Bone marrow (tissue), 2 donors: ENCODE measurements around the gene MITF.
A peak's percentile ranks its signal among the peaks of the same experiment; 100 is the strongest.
"Not testable (repeated sequence)": the region's sequence is repeated elsewhere in the genome, so short reads cannot be mapped to it uniquely, and the experiment has no call there.

Experiments
- DNase-seq, 2 donors: peaks; one replicate each; lab custom pipeline; 2025; lab: John Stamatoyannopoulos, UW

MITF gene

DNA sequence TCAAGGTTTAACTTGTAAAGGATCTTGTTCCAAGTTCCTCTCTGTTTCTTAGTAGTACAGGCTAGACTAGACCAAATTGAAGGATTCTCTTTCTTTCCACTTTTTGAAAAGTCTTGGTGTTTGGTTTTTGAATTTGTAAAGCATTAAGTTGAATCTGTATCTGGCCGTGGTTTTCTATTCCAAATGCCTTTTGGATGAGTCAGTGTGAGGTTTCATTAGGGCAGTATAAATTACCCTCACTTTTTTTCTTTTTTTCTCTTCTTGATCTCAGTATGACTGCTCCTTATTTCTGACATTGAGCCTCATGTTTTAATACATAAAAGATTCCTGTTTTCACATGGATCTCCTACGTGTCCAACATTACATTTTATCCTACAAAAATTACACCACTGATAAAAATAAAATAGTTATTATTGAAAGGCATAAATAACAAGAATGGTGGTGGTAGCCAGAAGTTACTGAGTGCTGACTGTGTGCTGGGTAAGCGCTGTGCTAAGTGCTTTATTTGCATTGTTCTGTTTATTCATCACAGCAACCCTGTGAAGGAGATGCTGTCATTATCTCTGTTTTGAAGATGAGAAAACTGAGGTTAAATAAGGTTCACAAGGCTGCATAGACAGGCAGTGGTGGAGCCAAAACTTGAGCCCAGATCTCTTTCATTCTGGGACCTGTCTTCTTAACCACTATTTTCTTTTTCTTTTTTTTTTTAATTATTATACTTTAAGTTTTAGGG lies 48.3 kb downstream of the MITF start:
- DNase-seq, result no peak

DNA sequence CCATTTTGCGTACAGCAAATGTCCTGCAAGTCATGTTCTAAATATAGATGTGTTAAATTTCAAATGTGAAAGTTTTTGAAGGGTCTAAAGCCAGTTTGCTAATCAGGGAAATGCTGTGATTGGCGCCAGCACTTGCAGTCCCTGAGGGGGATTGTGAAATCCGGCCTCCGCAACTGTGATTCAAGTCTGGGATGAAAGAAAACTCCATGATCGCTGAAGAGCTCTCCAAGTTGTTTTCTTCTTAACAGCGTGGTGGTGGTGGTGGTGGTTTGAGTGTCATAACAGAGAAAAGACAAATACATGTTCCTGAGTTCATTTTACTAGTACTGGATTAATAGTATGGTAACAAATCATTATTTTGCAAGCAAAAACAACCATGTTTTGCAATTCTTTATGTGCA lies 51.8 kb downstream of the MITF start:
- no peak for DNase-seq

DNA sequence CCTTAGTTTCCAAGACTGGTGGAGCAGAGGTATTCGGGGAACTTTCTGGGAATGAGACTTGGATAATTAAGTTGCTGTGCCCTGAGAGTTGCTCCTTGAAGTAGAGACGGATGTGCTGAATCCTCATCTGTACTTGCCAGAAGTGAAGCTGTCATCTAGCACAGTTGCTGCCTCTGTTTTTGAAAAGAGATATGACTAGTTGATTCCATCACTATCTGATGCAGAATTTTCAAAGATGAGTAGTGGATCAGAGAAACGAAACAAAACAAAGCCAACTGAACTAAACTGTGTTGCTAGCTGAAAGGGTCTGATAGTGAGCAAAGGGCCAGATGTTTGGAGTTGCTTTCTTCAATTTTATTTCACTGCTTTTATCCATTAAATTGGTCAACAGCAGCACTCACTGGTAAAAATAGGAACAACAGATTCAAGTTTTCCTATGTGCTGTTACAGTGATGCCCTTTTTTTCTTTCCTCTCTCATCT lies 52.7 kb downstream of the MITF start:
- DNase-seq, result peak in 1 of 2 donors; percentile 42

DNA sequence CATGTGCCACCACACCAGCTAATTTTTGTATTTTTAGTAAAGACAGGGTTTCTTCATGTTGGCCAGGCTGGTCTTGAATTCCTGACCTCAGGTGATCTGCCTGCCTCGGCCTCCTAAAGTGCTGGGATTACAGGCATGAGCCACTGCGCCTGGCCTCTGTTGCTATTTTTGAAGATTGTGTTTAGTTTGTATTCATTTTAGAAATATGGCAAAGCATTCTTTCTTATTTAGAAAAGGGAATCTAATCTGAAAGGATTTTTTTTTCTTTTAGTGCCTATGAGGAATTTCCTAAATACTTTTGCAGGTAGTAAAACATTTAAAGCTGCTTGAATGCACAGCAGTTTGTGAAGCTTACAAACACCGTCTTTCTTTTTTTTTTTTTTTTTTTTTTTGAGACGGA lies 56.9 kb downstream of the MITF start:
- not testable (repeated sequence) for DNase-seq

DNA sequence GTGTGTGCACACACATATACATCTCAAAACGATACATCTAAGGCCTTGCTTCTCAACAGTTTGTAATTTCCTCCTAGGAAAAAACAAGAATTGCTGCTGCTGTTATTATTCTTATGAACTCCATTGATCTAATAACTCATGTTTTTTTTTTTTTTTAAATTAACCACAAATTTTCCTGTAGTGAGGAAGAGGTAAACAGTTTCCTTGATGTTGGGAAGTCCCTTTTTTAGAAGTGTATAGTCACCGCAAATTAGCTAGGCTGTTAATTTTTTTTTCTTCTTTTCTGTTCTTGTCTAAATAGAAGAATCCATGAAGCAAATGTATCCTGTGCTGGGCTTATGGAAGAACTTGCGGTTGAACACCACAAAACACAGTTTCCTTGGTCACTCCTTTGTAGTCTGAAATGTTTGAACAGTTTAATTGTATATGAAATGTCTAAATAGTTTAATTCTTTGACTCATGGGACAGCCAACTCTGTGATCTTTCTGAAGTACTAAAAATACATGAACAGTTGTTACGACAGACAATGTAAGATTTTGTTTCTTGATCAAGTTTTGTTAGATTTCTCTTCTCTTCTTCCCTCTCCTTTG lies 64.5 kb downstream of the MITF start:
- DNase-seq, result no peak

DNA sequence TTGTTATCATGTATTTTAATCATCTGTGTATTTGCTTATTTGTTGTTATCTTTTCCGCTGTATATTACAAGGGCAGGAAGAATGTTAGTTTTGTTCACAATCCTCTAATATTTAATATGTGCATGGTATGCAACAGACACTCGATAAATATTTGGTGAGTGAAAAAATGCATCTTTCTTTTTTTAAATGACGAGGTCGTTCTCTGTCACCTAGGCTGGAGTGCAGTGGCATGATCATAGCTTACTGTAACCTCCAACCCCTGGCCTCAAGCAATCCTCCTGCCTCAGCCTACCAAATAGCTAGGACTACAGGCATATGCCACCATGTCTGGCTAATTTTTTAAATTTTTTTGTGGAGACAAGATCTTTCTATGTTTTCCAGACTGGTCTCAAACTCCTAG lies 66.2 kb downstream of the MITF start:
- DNase-seq, result no peak

DNA sequence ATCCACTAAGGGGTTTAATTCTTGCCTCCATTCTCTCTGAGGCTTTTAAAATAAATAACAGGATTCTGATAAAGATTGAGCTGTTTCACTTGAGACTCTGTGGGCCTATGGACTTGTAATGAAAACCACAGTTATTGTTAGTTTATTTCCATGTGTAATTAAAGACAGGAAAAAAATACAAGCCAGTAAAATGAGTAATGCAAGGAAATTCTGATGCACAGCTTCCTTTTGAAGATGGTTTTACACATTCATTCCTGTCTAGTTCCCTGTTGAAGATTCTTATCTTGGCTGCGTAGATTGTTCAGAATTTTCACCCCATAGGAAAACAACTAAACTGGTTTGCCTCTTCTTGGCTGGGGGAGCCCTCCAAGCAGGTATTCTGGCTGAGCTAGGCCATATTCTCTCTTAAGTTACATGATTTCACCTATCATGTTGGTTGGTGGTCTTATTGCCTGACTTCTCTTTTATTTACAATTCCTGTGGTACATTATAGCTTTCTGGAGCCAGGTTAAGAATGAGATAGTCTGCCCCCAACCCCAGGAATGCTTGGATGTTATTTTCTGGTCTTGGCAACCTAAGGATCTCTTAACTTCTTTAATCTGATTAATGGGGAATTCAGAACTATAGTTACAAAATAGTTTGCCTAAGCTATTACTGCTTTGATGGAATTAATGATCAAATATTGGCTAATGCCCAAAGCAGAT lies 67.6 kb downstream of the MITF start:
- DNase-seq, result no peak

DNA sequence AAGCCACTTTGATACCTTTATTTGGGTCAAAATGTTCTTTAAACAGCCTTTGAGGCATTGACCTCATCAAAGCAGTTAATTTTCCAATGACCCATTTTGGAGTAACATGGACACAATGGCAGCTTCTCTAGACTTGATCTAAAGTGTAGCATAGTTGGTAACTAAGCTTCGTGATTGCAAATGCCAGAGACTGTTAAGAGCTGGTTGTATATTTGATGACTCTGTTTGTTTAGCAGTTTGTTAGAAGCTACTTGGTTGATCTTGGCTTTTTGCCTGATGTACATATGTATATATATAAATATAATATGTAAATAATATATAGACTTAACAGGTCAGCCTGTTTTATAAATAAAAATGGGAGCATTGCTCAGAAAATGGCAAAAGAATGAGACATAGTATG lies 68.4 kb downstream of the MITF start:
- DNase-seq, result no peak

DNA sequence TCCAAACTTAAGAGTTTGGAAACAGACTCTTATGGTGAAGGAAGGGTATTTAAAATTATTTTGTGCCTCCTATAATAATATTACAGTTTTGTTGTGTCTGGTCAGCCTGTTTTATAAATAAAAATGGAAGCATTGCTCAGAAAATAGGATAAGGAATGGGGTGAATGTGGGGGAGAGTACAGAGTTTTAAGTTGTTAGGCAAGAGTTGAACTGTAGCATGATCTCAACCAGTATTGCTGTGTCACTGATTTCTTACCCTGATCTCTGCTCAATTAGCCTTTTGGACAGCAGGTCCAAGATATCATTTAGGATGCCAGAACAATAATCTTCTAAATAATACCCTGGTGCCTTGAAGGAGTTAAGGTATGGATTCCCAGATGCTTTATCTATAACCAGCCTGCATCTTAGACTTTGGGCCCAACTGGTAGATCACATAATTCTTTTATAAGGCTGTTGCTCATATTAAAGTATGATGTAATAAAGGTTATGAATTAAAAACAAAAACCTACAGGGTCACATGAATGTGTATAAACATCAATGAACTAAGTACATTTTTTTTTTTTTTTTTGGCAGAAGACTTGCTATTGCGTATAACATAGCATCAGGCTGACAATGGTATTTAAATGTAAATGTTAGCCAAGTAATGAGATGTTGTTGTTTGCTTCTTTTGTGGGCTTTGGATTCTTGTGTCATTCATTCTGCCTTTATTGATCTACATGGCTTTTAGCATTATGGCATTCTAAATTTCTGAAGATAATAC lies 70.0 kb downstream of the MITF start:
- no peak for DNase-seq

DNA sequence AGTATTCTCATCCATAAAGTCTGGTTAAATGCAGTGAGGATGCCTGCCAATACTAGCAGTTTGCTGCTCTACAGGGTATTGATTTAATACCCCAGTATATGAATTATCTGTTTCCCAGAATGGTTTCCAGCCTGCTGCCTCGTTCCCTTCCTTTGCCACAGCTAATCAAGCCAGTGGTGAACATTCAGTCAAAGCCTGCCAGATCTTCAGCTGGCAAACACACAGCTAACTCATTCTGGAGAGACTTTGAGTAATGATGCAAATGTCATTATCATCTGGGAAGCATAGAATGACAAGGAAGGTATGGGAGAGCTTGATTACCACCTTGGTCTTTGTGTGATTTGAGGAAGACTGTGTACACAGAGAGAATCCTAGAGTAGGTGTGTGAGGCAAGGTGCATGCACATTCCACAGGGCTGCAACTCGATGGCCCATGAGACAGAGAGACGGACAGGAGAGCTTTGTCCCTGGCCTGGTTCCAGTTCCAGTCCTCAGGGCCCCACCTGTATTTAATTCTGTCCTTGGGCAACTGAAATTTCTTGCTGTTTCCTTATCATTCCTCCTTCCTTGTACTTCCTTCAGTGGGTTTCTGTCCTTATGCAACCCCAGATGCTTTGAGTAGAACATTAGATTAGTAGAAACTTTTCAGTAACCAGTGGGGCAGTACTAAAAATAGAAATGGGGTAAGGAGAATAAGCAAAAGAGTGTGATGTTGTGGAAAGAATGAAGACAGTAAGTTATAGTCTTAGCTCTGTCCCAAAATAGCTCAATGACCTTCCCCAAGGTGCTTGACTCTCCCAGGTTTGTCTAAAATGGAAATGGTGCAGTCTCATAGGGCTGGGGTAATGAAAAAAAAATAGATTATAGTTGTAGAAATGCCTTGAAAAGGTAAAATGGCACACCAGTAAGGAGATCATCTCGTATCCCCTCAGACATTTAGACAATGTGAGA lies 72.5 kb downstream of the MITF start:
- DNase-seq, result no peak

DNA sequence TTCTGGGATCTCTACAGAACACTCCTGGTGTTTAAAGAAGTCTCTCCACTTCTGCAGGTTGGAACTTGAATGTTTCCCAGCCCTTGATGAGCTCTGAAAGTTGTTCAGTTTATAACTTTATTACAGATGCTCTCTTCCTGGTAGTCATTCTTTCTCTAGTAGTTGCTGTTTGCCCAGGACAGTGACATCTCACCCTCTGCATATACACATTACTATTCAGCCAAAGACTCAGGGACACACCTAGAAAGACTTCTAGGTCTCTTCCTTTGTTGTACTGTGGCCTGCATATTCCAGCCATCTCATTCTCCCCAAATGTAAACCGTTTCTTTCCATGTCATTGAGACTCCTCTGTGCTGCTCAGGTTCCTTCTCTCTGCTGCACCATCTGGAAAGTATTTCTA lies 76.7 kb downstream of the MITF start:
- no peak for DNase-seq

DNA sequence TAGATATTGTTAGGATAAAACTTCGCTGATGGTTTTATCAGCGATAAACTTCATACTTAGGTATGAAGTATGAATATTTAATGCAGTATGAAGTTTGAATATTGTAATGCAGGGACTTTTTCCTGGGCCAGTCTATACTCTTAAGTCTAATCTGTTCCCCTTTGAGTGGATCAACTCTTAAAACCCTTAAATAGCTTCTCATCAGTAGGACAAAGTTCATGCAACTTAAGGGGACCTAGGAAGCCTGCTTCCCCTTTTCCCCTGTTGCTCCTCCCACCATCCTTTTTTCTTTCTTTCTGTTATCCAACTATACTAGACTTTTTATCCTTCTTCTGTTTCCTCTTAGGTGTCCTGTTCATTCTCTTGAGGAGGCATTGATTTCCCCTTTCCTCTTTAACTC lies 78.7 kb downstream of the MITF start:
- DNase-seq, result no peak

DNA sequence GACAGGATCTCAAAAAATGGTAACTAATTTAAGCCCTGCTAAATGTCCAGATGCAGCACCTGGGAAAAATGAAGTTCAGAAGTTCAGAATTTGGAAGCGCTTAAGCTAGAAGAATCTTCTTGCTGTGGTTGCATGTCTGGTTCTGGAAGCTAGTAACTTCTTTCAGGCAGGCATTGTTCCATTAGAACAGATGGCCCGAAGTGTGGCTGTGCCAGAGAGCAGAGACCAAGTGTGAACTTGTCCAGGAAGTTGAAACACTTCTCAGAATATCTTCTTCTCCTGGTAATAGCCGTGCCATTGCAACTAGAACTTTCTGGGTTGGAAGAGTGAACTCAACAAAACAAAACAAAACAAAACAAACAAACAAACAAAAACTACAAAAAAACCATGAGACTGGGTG lies 80.0 kb downstream of the MITF start:
- no peak for DNase-seq

DNA sequence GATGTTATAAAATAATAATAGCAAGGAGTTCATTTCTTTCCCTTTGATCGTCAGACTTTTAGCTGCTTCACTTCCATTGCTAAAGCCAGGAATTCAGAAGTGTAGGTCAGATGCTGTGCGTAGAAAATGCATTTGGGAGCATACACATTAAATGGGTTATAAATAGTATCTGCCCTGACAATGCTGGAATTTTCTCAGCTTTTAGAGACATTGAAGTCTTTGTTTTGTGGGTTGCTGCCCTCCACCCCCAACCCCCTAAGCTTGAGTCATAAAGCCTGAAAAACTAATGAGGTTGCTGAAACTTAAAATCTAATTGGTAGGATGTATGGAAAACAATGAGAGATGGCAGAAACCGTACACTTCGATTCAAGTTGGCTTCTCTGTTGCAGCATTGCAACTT lies 81.9 kb downstream of the MITF start:
- no peak for DNase-seq

DNA sequence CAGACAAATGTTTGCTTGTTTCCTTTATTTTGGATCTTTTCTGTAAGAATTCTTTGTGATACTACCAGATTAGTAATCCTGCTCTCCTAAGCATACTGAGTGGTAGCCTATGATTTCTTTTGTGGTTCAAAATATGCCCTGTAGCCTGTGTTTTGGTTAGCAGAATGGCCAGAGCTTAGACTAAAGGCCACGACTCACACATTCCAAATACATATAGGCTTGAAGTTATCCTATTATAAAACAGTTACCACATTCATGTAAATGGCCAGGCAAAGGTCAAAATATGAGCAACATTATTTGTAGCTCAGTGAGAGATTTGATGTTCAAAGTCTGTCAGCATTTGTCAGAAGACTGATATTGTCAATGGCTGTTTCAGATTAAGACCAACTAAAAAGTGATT lies 84.5 kb downstream of the MITF start:
- DNase-seq, result no peak

DNA sequence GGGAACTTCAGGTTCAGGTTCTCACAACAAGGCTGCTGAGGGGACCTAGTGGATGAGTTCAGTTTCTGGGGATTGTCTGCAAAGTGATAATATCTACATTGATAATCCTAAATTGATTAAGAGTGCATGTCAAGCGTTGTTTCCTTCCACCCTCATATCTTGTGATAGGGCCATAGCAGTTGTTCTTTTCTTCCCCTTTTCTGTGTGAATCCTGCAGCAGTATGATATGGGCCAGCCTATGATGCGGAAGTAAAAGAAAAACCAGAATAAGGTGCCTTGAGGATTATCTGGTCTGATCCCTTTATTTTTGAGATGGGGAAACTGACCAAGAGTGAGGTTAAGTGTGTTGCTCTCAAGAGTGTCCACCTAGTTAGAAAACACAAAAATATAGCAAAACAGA lies 86.2 kb downstream of the MITF start:
- DNase-seq, result no peak

DNA sequence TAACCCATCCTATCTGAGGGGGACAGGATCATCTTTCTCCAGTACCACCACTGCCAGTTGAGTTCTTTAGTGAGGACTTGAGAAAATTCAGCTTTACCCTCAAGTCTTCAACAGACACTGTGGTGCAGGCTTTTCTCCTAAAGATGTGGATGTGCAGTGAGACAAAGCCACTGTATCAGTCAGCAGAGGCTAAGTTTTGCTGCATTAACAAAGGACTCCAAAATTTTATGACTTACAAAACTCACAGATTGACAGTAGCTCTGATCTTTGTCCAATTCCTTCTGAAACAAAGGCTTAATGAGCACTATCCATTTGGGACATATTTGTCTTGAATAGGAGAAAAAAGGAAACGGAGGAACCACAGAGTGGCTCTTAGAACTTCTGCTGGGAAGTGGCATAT lies 87.9 kb downstream of the MITF start:
- DNase-seq, result no peak

DNA sequence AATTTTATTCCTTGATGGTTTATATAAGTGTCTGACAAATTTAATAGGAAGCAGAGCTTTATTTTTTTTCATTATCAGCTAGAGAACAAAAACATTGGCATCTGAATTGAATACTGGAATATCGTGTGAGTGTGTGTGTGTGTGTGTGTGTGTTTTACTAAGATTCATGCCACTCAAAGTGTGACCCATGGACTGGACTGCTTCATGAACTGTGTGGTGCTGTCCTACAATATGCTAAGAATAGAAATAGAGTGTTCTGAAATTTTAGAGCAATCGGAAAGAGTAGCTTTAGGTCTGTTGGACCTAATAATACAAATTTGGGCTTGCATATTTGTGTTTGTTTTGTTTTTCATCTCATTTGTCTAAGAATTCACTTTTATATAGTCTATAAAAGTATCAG lies 89.6 kb downstream of the MITF start:
- no peak for DNase-seq

DNA sequence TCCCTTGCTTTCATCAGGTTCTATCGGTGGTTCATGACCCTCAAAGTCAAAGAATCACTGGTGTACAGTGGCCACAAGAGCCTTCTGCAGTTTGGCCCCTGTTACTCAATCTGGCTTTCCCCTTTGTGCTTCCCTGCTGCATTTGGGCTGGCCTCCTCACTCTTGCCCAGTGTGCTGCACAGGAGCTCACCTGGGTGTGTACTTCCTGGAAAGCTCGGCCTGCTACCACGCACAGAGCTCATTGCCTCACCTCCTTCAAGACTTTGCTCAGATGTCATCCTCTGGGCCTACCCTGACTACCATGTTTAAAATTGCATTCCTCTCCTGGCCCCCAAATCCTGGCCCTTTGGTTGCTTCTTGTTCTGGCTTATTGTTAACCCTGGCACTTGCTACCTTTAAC lies 90.9 kb downstream of the MITF start:
- DNase-seq, result no peak

DNA sequence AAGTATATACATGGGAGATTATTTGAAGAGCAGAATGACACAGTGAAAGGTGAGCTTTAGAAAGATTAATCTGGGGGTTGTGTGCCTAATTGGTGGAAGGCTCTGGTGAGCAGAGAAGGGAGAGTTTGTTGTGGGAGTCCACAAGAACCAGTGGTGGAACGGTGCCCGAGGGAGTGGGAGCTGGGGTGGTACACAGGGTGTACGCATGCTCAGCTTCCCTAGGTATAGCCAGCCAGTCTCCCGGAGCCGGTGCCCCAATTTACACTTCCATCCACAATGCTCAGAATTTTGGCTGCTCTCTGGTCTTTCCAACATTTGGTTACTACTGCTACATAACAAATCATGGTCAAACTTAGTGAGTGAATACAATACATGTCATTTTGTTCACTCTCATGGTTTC lies 92.5 kb downstream of the MITF start:
- no peak for DNase-seq

DNA sequence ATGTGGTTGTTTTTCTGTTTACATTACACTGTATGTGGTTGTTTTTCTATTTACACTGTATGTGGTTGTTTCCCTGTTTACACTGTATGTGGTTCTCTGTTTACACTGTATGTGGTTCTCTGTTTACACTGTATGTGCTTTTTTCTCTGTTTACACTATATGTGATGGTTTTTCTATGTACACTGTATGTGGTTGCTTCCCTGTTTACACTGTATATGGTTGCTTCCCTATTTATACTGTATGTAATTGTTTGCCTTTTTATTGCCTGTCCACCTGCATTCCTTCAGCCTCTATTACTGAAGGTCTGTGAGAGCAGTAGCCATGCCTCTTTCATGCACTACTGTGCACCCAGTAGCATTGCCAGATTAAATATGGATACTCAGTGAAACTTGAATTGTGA lies 94.3 kb downstream of the MITF start:
- DNase-seq, result no peak

DNA sequence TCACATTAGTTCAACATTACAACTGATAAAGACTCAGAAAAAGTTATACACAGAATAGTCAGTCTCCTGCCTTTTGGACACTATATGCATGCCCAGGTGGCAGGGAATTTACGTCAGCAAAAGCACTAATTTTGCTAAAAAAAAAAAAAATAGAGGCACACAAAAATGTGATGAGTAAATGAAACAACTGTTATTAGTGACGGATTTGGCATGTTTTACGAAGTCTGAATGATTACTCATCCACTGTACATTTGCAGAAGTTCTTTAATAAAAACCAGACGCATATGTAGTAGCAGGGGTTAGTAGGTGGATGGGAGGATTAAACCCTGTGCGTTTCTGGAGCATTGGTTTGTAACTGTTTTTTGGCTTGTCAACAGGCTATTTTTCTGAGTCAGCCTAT lies 99.0 kb downstream of the MITF start:
- no peak for DNase-seq
